PC-9 (cell line): ENCODE data around the gene DRAP1.

Source experiments
- CTCF ChIP-seq: fragments of 200-600 bp; sonication (generic); conservative IDR thresholded peaks from 2 replicates; pipeline ENCODE4 v1.6.1; 2017; ENCODE audit warnings: mixed run types, antibody characterized with exemption, mild to moderate bottlenecking, moderate library complexity
- EZH2 ChIP-seq: fragments of 200-600 bp; sonication (generic); IDR thresholded peaks from 2 replicates; pipeline ENCODE4 v1.8.0; 2017; ENCODE audit warnings: antibody characterized with exemption, low read depth

GRCh38 chr11:65921033-65921555, 1.9 kb downstream of the DRAP1 start:
- TF ChIP-seq CTCF = no peak
- TF ChIP-seq EZH2 = no peak
